HG02870 (cell line): ENCODE measurements around the gene SGK1.

Experiments
- ATAC-seq: cut with Tn5 transposase; IDR thresholded peaks from one replicate; pipeline ENCODE4 v1.9.1; 2021; ENCODE audit warnings: mild to moderate bottlenecking, moderate library complexity; ENCODE audit not compliant: unreplicated experiment

The SGK1 gene

GRCh38 chr6:134173366-134173725 lies 144.6 kb downstream of the SGK1 start:
- no peak for ATAC-seq

GRCh38 chr6:134172706-134173365 lies 145.1 kb downstream of the SGK1 start:
- ATAC-seq: no peak

GRCh38 chr6:134172020-134172705 lies 145.7 kb downstream of the SGK1 start:
- no peak for ATAC-seq

- no peak for ATAC-seq
Observed at GRCh38 chr6:134171517-134171916, 146.4 kb downstream of the SGK1 start.

GRCh38 chr6:134170844-134171243 lies 147.1 kb downstream of the SGK1 start:
- no peak for ATAC-seq

GRCh38 chr6:134169871-134170486 lies 147.9 kb downstream of the SGK1 start:
- ATAC-seq: no peak

GRCh38 chr6:134168590-134169208 lies 149.2 kb downstream of the SGK1 start:
- ATAC-seq: no peak

GRCh38 chr6:134166511-134167261 lies 151.2 kb downstream of the SGK1 start:
- no peak for ATAC-seq

- ATAC-seq: no peak
Observed at GRCh38 chr6:134165561-134166201, 152.2 kb downstream of the SGK1 start.

GRCh38 chr6:134164300-134164699 lies 153.6 kb downstream of the SGK1 start:
- no peak for ATAC-seq

GRCh38 chr6:134162932-134163331 lies 155.0 kb downstream of the SGK1 start:
- no peak for ATAC-seq

GRCh38 chr6:134161041-134161440 lies 156.9 kb downstream of the SGK1 start:
- ATAC-seq: no peak

GRCh38 chr6:134152767-134153485 lies 165.0 kb downstream of the SGK1 start:
- ATAC-seq: no peak

GRCh38 chr6:134148566-134148965 lies 169.3 kb downstream of the SGK1 start:
- ATAC-seq: no peak

GRCh38 chr6:134147034-134147533 lies 170.8 kb downstream of the SGK1 start:
- no peak for ATAC-seq

GRCh38 chr6:134146268-134147033 lies 171.5 kb downstream of the SGK1 start:
- ATAC-seq: no peak

- ATAC-seq: no peak
Observed at GRCh38 chr6:134145786-134146185, 172.1 kb downstream of the SGK1 start.

- ATAC-seq: no peak
Observed at GRCh38 chr6:134138226-134138975, 179.5 kb downstream of the SGK1 start.
